Gastrocnemius medialis (tissue), 4 donors: Measurements from ENCODE around the gene WFS1.

ENCODE experiments used
- CTCF ChIP-seq, 5 experiments: fragments of 450-650 bp in 3 of 5; fragments of 200-600 bp in 2 of 5; sonication (generic) in 2 of 5; IDR thresholded peaks in 4 of 5; conservative IDR thresholded peaks in 1 of 5; 1 replicate in 4 of 5; 2 replicates in 1 of 5; pipeline ENCODE4 v1.5.1; 2016 to 2019; ENCODE audit warnings: antibody characterized with exemption in 5 of 5, mild to moderate bottlenecking in 3 of 5, moderate library complexity in 3 of 5
- POLR2A ChIP-seq, 2 donors: fragments of 450-650 bp; IDR thresholded peaks; one replicate each; pipeline ENCODE4 v1.6.1; 2017; ENCODE audit warnings: antibody characterized with exemption in 2 of 2, mild to moderate bottlenecking in 2 of 2, moderate library complexity in 2 of 2

- TF ChIP-seq POLR2A (IDR thresholded peaks at IDR 0.05) (no peak), CTCF (IDR thresholded peaks at IDR 0.05 in 4 of 5, conservative IDR thresholded peaks at IDR 0.05 in 1 of 5) (no peak)
These were observed 53.3 kb downstream of the WFS1 start for GRCh38 chr4:6322761-6323566.
